ENCODE results near the gene NUDT3. TPM values are rescaled to one million over a fixed set of nuclear protein-coding genes. Genes with fewer than 3 reads are reported as not detected.

The NUDT3 gene
- total RNA-seq, 6 experiments from 2014 or later = 14.5 to 22.7 (median 16.7) TPM

GRCh38 chr6:34288581-34288980 lies 103.9 kb downstream of the NUDT3 start:
- WGBS (ENCODE audit: insufficient coverage, low coverage, low lambda C conversion rate, missing lambda C conversion rate) = 45% methylated on average over 5 of the region's 5 CpGs

DNA sequence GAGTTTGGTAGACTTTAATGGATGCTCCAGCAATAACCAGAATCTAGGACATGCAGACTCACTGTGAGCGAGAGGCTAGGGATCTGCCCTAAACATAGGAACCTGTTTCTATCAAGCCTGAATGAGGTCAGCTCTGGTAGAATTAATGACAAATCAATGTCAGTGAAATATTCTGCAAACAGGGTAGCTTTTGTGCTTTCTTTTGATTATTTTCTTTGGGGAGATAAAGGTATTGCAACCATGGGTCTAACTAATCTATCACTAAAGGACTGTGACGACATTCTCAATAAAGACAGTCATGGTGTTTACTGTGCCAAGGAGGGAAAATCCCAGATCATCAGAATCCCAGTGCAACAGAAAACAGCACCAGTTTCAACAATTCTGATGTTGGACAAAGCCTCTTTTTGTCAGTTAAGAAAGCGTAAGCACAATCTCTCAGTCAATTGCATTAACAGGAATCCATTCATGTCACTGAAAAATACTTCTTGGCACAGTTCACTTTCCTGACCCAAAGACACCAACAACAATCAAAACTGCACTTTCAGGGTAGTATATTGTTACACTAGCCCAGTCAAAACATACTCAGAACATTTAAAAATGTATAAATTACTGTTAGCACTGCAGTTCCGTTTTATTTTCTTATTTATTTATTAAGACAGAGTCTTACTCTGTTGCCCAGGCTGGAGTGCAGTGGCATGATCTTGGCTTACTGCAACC lies 106.9 kb downstream of the NUDT3 start:
- no peaks in the 10 kb centered on the region for H3K27me3 ChIP-seq
- no peaks in the 10 kb centered on the region for H3K36me3 ChIP-seq
- no peak for TF ChIP-seq POLR2A (IDR thresholded peaks at IDR 0.05)
- TF ChIP-seq, protein P1, sequence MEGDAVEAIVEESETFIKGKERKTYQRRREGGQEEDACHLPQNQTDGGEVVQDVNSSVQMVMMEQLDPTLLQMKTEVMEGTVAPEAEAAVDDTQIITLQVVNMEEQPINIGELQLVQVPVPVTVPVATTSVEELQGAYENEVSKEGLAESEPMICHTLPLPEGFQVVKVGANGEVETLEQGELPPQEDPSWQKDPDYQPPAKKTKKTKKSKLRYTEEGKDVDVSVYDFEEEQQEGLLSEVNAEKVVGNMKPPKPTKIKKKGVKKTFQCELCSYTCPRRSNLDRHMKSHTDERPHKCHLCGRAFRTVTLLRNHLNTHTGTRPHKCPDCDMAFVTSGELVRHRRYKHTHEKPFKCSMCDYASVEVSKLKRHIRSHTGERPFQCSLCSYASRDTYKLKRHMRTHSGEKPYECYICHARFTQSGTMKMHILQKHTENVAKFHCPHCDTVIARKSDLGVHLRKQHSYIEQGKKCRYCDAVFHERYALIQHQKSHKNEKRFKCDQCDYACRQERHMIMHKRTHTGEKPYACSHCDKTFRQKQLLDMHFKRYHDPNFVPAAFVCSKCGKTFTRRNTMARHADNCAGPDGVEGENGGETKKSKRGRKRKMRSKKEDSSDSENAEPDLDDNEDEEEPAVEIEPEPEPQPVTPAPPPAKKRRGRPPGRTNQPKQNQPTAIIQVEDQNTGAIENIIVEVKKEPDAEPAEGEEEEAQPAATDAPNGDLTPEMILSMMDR (IDR thresholded peaks at IDR 0.05) = no peak
- 69% methylated on average over 4 of the region's 4 CpGs for WGBS (ENCODE audit: insufficient coverage, low coverage, low lambda C conversion rate, missing lambda C conversion rate)
- no peaks in the 10 kb centered on the region for H3K4me1 ChIP-seq
- no peaks in the 10 kb centered on the region for H3K9me3 ChIP-seq
- peak overlapping the region in 2 of 3 donors; percentile 22 to 38 for H3K27ac ChIP-seq
- intact Hi-C loops (cut with DNase I) = no loop called here
- ATAC-seq (peak in 1 of 4 donors; percentile 79), DNase-seq (peak in 1 of 3 donors; percentile 13)
- H3K4me3 ChIP-seq = no peak overlapping the region

More at GRCh38 chr6:34288581-34288980, 103.9 kb downstream of the NUDT3 start:
- H3K9me3 ChIP-seq = no peaks in the 10 kb centered on the region
- intact Hi-C loops (cut with DNase I) = no loop called here
- ATAC-seq (peak in 1 of 4 donors; percentile 34), DNase-seq (no peak)
- peaks cover 0 to 10% (median 3%) of the 10 kb centered on the region in 4 donors for H3K36me3 ChIP-seq
- H3K27me3 ChIP-seq = no peaks in the 10 kb centered on the region
- no peak overlapping the region for H3K27ac ChIP-seq
- no peaks in the 10 kb centered on the region for H3K4me1 ChIP-seq
- H3K4me3 ChIP-seq = no peak overlapping the region
- TF ChIP-seq, protein P1 (IDR thresholded peaks at IDR 0.05) = no peak
- TF ChIP-seq POLR2A (IDR thresholded peaks at IDR 0.05) = no peak

DNA sequence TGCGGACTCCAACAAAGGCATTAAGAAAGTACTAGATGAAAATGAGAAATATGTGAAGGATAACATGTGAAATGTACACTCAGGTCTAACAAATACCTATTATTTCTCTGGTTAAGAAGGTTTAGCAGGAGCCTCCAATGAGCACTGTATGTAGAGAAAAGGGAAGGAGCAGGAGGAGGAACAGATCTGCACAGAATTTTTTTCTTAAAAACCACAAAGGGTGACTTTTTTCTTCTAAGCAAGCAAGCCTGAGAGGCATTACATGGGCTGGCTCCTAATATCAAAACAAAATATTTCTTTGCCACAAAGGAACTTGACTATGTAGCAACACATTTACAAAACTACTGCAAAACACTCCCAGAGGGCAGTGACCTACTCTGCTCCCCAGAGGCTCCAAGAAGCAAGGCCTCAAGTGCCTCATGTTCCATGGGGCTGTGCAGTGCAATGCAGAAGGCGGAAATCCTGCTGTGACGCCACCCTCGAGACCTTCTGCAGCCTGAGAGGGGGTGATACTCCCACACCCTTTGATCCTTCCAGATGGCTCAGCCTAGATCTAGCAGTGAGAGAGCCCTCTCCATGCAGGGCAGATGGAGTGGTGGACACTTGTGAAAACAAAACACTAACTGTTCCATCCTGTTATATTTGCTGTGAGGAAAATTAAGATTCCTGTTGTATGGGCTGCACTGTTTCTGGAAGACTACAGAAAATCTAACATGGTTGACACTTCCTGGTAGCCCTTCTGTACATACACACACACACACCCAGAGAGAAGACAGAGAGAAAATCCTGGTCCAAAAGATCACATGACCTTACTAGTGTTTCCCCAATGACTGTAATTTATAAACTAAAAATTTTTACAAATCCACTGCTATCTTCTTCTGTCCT lies 107.7 kb downstream of the NUDT3 start:
- H3K9me3 ChIP-seq = no peaks in the 10 kb centered on the region
- peak overlapping the region in 2 of 3 donors; percentile 22 to 38 for H3K27ac ChIP-seq
- WGBS (ENCODE audit: insufficient coverage, low coverage, low lambda C conversion rate, missing lambda C conversion rate) = 77% methylated on average over 1 of the region's 4 CpGs
- H3K36me3 ChIP-seq = peaks cover 0 to 3% (median 0%) of the 10 kb centered on the region in 4 donors
- ATAC-seq (peak; percentile 64 to 88 (median 76)), DNase-seq (peak; percentile 52 to 69 (median 53))
- H3K27me3 ChIP-seq = no peaks in the 10 kb centered on the region
- no peak for TF ChIP-seq POLR2A (IDR thresholded peaks at IDR 0.05)
- TF ChIP-seq, protein P1 (IDR thresholded peaks at IDR 0.05) = no peak
- H3K4me3 ChIP-seq = no peak overlapping the region
- no peaks in the 10 kb centered on the region for H3K4me1 ChIP-seq
- intact Hi-C loops (cut with DNase I) = no loop called here

DNA sequence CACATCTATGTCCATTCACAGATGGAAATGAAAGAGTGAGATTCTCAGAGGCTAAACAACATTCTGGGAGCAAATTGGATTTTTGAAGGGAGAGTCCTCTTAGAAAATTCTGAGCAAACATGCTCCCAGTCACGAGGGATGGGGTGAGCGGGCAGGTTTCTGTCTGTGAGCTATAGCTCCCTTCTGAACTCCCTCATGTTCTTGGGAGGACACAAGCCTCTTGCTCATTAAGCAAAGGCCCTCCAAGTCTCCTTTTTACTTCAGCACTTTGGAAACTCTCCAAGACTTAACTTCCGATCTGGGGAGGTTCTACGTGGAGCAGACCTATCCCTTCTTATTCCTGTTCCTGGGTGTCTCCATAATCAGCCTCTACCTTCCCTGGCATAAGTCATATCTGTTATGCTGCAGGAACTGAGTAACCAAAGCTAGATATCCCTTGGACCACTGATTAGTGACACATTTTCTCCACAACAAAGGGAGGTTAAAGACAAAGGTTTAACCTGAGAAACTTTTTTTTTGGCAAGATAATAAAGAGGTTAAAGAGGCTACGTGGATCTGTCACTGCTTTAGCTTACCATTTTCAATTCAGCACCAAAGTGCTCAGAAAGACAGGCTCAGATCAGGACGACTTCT lies 110.7 kb downstream of the NUDT3 start:
- H3K4me1 ChIP-seq = peaks cover 0 to 4% (median 1%) of the 10 kb centered on the region in 4 donors
- 78% methylated on average over 5 of the region's 6 CpGs for WGBS (ENCODE audit: insufficient coverage, low coverage, low lambda C conversion rate, missing lambda C conversion rate)
- intact Hi-C loops (cut with DNase I) = no loop called here
- no peak overlapping the region for H3K27ac ChIP-seq
- no peak for DNase-seq
- no peak for TF ChIP-seq POLR2A (IDR thresholded peaks at IDR 0.05)
- TF ChIP-seq, protein P1 (IDR thresholded peaks at IDR 0.05) = no peak
- H3K9me3 ChIP-seq = no peaks in the 10 kb centered on the region
- peaks cover 0 to 7% (median 0%) of the 10 kb centered on the region in 4 donors for H3K36me3 ChIP-seq
- no peak overlapping the region for H3K4me3 ChIP-seq
- no peak for ATAC-seq
- H3K27me3 ChIP-seq = no peaks in the 10 kb centered on the region
